HG03060 (cell line): Measurements from ENCODE around the gene ALOX12B.
"Not testable (repeated sequence)": the region's sequence is repeated elsewhere in the genome, so short reads cannot be mapped to it uniquely, and the experiment has no call there.

Source experiments
- ATAC-seq: cut with Tn5 transposase; IDR thresholded peaks from one replicate; pipeline ENCODE4 v1.9.1; 2021; ENCODE audit warnings: low read depth, moderate number of reproducible peaks; ENCODE audit not compliant: unreplicated experiment

Gene ALOX12B

DNA sequence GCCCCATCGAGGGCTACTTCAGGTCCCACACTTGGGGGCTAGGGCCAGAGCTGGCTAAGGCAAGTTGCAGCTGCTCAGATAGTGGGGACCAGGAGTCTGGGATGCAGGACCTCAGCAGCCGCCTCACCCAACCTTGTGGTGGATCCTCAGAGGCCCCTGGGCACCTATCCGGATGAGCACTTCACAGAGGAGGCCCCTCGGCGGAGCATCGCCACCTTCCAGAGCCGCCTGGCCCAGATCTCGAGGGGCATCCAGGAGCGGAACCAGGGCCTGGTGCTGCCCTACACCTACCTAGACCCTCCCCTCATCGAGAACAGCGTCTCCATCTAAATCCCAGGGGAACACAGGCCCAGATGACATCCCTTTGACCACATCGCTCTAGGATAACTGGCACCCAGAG lies 39.3 kb downstream of the ALOX12B start:
- no peak for ATAC-seq

GRCh38 chr17:8047769-8048110 lies 39.8 kb downstream of the ALOX12B start:
- ATAC-seq: no peak

GRCh38 chr17:8046929-8047768 lies 40.4 kb downstream of the ALOX12B start:
- no peak for ATAC-seq

DNA sequence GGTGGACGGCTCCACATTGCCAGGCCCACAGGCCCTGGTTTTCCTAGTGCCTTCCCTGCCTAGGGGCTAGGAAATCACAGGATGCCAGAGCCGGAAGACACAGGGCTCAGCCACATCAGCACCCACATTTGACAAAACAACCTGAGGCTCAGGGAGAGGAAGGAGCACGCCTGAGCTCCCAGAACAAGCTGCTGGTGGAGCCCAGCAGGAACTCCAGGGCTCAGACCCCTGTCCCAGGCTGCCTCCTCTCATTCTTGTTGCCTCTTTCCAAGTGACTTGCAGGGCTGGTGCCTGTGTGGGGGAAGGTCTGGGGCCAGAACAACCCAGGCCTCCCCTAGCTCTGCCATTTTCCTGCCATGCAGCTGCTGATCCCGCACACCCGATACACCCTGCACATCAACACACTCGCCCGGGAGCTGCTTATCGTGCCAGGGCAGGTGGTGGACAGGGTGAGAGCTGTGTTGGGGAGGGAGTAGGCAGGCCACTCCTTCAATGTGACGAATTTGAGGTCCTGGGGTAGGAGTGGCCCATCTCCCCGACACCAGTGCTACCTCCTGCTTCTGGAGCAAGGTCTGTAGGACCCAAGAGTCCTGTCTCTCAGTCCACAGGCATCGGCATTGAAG lies 41.1 kb downstream of the ALOX12B start:
- ATAC-seq: no peak

DNA sequence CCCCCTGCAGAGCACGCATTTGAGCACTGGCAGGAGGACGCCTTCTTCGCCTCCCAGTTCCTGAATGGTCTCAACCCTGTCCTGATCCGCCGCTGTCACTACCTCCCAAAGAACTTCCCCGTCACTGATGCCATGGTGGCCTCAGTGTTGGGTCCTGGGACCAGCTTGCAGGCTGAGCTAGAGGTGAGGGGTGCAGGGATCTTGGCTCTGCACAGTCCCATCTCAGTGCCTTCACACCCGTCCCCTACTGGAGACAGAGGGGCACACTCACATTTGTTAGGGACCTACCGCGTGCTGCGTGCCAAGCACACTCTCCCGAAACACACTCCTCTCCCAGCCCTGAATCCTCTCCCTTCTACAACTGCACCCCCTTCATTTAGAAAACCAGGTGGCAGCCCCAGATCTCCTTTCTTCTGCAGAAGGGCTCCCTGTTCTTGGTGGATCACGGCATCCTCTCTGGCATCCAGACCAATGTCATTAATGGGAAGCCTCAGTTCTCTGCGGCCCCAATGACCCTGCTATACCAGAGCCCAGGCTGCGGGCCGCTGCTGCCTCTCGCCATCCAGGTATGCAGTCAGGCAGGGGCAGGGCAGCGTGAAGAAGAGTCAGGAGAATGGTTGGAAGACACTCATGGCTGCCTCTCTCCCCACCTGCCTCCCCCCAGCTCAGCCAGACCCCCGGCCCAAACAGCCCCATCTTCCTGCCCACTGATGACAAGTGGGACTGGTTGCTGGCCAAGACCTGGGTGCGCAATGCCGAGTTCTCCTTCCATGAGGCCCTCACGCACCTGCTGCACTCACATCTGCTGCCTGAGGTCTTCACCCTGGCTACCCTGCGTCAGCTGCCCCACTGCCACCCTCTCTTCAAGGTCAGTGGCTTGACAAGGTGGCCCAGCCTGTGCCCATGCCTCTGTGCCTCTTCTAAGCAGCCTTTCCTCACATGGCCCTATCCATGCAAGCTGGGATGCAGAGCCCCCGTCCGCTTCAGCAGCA lies 42.4 kb downstream of the ALOX12B start:
- ATAC-seq: no peak

- no peak for ATAC-seq
These were observed 45.5 kb downstream of the ALOX12B start for GRCh38 chr17:8041979-8042378.

DNA sequence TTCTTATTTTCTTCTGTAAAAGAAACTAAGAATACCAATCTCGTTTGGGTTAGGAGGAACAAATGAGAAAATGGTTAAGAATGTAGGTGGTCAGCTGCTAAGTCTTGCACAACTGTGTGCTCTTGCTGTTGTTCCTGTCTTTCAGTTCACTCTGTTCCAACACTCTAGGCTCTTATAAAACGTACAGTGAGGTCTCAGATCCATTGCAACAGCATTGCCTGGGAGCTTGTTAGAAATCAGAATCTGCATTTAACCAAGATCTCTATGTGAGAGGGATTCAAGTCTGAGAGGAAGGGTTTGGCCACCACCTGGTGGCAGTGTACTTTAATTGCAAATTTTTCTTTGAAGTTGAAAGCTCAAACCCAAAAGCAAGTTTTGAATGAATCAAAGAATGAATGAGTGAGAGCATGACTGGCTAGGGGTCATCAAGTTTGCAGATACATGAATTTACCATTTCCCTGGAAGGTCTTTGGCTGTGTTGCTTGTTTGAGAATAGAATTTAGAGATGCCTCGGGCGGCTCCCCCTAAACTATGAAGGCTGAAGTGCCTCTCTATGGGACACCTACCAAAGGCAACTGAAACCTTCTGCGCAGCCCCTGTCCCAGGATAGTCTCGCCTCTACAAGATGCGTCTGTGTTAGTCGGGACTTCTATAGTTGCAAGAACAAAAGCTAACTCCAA lies 46.1 kb downstream of the ALOX12B start:
- ATAC-seq: no peak

GRCh38 chr17:8039611-8040168 lies 47.8 kb downstream of the ALOX12B start:
- ATAC-seq: no peak

DNA sequence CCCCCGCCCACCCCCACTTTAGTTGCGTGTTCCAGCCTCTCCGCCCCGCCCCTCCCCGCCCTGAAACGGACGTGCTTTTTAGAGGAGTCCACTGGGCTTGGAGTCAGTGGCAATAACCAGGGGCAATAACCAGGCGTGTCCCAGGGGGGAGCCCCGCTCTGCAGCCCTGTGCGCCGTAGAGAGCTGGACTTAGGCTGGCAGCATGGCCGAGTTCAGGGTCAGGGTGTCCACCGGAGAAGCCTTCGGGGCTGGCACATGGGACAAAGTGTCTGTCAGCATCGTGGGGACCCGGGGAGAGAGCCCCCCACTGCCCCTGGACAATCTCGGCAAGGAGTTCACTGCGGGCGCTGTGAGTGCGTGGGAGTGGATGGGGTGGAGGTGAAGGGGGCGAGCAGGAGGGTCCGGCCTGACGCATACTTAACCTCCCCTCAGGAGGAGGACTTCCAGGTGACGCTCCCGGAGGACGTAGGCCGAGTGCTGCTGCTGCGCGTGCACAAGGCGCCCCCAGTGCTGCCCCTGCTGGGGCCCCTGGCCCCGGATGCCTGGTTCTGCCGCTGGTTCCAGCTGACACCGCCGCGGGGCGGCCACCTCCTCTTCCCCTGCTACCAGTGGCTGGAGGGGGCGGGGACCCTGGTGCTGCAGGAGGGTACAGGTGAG lies 48.4 kb downstream of the ALOX12B start, which contains the start of gene ALOX15B:
Gene ALOX15B, plus strand, starts transcription at position 106 of the 657 bp plus-strand sequence. Its CDS starts 97 bp downstream, at position 203.
- no peak for ATAC-seq

DNA sequence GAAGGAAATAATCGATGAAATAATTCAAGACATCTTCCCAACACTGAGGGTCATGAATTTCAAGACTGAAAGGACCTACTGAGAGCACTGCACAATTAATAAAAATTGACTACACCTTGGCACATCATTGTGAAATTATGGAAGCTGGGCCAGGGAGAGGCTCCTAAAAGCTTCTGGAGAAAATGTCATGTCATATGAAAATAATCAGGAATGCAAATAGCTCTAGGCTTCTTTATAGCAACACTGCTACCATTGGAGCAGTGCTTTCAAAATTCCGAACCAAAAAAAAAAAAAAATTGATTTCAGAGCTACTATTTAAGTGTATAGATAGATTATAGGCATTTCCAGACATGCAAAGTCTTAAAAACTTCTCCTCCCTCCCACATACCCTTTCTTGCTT lies 55.1 kb downstream of the ALOX12B start:
- no peak for ATAC-seq

GRCh38 chr17:8031950-8032349 lies 55.6 kb downstream of the ALOX12B start:
- no peak for ATAC-seq

- ATAC-seq: no peak
These were observed 56.3 kb downstream of the ALOX12B start for GRCh38 chr17:8031261-8031661.

DNA sequence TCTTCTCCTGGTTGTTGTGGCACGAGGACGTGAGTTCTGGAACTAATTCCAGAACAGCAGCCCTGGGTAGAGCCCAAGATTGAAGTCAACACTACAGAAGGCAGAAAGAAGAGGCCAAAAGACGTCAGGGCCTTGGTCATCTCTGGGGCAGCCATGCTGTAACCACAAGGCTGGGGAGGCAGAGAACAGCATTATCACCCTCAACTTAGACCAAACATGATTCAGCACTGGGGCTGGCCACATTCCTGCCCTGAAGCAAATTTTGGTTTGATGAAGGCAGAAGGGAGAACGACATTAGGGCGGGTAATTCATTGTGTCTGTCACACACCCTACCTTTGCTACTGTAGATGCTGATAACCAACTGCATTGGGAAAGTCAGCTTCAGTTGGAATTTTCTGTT lies 58.4 kb downstream of the ALOX12B start:
- ATAC-seq: no peak

GRCh38 chr17:8025176-8025911 lies 62.2 kb downstream of the ALOX12B start:
- ATAC-seq: no peak

GRCh38 chr17:8024161-8024560 lies 63.4 kb downstream of the ALOX12B start:
- ATAC-seq: not testable (repeated sequence)
